ENCODE data around the gene ARRDC1. TPM values are rescaled to one million over a fixed set of nuclear protein-coding genes. Genes with fewer than 3 reads are reported as not detected.

ARRDC1 gene
- total and polyA plus RNA-seq, 9 of the 15 experiments (the other 6 are each of a cell fraction or from before 2014, with no cell fraction given): 0.21 to 45.3 (median 18.6) TPM

DNA sequence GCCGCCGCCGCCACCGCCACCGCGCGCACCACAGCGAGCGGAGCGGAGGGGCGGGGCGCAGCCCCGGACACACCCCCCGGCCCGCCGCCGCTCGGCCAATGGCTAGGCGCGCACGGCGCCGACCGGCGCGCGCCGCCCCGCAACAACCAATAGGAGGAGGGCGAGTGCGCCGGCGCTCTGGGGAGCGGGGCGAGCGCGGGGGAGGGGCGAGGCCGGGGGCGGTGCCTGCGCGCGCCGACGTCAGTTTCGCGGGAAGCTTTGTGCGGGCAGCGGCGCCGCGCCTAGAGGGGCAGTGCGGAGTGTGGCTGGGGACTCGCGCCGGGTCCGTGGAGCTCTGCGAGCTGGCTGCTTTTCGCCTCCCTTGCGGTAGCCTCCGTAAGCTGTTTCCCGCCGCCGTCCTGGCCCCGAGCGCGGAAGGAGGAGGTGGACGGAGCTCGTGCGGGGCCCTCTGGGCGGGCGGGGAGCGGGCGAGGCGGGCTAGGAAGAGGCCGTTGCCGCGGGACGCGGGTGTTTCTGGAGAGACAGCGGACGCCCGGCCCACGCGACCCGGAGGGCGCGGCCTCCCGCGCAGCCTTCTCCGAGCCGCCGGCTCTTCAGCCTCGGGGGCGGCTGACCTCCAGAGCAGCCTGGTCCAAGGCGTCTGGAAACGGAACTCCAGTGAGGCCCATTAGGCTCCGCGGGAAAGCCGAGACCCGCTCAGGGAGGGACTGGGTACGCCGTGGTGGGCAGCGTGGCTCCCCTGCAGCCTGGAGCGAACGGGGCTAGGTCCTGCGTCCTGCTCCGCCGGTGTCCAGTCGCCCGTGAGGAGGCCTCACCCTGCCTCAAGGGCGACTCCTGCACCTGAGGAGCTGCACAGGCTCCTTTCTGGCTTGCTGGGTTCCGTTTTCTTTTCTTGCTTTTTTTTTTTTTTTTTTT lies 14.8 kb upstream of the ARRDC1 start, which contains the start of gene ZMYND19 (continued):
- TF ChIP-seq, protein P1, sequence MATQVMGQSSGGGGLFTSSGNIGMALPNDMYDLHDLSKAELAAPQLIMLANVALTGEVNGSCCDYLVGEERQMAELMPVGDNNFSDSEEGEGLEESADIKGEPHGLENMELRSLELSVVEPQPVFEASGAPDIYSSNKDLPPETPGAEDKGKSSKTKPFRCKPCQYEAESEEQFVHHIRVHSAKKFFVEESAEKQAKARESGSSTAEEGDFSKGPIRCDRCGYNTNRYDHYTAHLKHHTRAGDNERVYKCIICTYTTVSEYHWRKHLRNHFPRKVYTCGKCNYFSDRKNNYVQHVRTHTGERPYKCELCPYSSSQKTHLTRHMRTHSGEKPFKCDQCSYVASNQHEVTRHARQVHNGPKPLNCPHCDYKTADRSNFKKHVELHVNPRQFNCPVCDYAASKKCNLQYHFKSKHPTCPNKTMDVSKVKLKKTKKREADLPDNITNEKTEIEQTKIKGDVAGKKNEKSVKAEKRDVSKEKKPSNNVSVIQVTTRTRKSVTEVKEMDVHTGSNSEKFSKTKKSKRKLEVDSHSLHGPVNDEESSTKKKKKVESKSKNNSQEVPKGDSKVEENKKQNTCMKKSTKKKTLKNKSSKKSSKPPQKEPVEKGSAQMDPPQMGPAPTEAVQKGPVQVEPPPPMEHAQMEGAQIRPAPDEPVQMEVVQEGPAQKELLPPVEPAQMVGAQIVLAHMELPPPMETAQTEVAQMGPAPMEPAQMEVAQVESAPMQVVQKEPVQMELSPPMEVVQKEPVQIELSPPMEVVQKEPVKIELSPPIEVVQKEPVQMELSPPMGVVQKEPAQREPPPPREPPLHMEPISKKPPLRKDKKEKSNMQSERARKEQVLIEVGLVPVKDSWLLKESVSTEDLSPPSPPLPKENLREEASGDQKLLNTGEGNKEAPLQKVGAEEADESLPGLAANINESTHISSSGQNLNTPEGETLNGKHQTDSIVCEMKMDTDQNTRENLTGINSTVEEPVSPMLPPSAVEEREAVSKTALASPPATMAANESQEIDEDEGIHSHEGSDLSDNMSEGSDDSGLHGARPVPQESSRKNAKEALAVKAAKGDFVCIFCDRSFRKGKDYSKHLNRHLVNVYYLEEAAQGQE (IDR thresholded peaks at IDR 0.05; ENCODE audit: borderline replicate concordance): no peak
- TF ChIP-seq, protein P1 (CRISPR knock-in tag; IDR thresholded peaks at IDR 0.05; ENCODE audit: low read depth): no peak
- TF ChIP-seq HDAC2 (IDR thresholded peaks at IDR 0.05) (no peak), ZNF764 (CRISPR knock-in tag; IDR thresholded peaks at IDR 0.05; ENCODE audit: low read depth) (no peak), ZNF311 (CRISPR knock-in tag; IDR thresholded peaks at IDR 0.05) (no peak), ELF4 (CRISPR knock-in tag; IDR thresholded peaks at IDR 0.05) (no peak), SETDB1 (IDR thresholded peaks at IDR 0.05; ENCODE audit: low read length) (no peak), FOXA3 (CRISPR knock-in tag; conservative IDR thresholded peaks at IDR 0.05 in 1 of 2, IDR thresholded peaks at IDR 0.05 in 1 of 2) (no peak)
- TF ChIP-seq, protein P2, sequence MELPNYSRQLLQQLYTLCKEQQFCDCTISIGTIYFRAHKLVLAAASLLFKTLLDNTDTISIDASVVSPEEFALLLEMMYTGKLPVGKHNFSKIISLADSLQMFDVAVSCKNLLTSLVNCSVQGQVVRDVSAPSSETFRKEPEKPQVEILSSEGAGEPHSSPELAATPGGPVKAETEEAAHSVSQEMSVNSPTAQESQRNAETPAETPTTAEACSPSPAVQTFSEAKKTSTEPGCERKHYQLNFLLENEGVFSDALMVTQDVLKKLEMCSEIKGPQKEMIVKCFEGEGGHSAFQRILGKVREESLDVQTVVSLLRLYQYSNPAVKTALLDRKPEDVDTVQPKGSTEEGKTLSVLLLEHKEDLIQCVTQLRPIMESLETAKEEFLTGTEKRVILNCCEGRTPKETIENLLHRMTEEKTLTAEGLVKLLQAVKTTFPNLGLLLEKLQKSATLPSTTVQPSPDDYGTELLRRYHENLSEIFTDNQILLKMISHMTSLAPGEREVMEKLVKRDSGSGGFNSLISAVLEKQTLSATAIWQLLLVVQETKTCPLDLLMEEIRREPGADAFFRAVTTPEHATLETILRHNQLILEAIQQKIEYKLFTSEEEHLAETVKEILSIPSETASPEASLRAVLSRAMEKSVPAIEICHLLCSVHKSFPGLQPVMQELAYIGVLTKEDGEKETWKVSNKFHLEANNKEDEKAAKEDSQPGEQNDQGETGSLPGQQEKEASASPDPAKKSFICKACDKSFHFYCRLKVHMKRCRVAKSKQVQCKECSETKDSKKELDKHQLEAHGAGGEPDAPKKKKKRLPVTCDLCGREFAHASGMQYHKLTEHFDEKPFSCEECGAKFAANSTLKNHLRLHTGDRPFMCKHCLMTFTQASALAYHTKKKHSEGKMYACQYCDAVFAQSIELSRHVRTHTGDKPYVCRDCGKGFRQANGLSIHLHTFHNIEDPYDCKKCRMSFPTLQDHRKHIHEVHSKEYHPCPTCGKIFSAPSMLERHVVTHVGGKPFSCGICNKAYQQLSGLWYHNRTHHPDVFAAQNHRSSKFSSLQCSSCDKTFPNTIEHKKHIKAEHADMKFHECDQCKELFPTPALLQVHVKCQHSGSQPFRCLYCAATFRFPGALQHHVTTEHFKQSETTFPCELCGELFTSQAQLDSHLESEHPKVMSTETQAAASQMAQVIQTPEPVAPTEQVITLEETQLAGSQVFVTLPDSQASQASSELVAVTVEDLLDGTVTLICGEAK (IDR thresholded peaks at IDR 0.05): 0 out of 2 replicates have a peak, but pooled peaks have one; percentile 45
- TF ChIP-seq, protein P2 (CRISPR knock-in tag; IDR thresholded peaks at IDR 0.05): no peak

All from K562 (cell line).